CD4-positive, alpha-beta memory T cell (primary cell): ENCODE measurements around the gene GPX4. TPM values are rescaled to one million over a fixed set of nuclear protein-coding genes. Genes with fewer than 3 reads are reported as not detected.
"Not testable (repeated sequence)": the region's sequence is repeated elsewhere in the genome, so short reads cannot be mapped to it uniquely, and the experiment has no call there.

Experiments
- CTCF ChIA-PET: fragments of 350-600 bp; sonication (Branson Sonifier 250); formaldehyde crosslinking; loops from one replicate; lab custom pipeline; 2021; ENCODE audit warnings: inconsistent platforms; ENCODE audit not compliant: partially characterized antibody; lab: Charles Lee
- POLR2A ChIA-PET: fragments of 350-600 bp; sonication (Branson Sonifier 250); formaldehyde crosslinking; loops from one replicate; lab custom pipeline; 2021; ENCODE audit not compliant: partially characterized antibody; lab: Charles Lee
- DNase-seq, 5 donors: peaks; one replicate each; pipeline versions ENCODE4 v3.0.0 to v3.0.0-alpha.2; 2020 to 2022; ENCODE audit warnings: mixed read lengths in 1 of 5
- H3K27ac ChIP-seq: one replicate; pipeline ENCODE4 v1.7.0; 2013; ENCODE audit warnings: low read depth, low read length
- H3K27me3 ChIP-seq: 2 replicates; pipeline ENCODE4 v1.7.0; 2013; ENCODE audit warnings: mild to moderate bottlenecking, low read length, moderate library complexity; ENCODE audit not compliant: insufficient read depth
- H3K36me3 ChIP-seq: 2 replicates; pipeline ENCODE4 v1.7.0; 2013; ENCODE audit warnings: mild to moderate bottlenecking, low read length, moderate library complexity; ENCODE audit not compliant: insufficient read depth
- H3K4me1 ChIP-seq: 2 replicates; pipeline ENCODE4 v1.7.0; 2013; ENCODE audit warnings: mild to moderate bottlenecking, low read length, moderate library complexity; ENCODE audit not compliant: insufficient read depth
- H3K4me3 ChIP-seq, 2 donors: one replicate each; pipeline ENCODE4 v1.7.0; 2013; ENCODE audit warnings: low read length in 2 of 2, mild to moderate bottlenecking in 1 of 2
- H3K9me3 ChIP-seq, 2 donors: one replicate each; pipeline ENCODE4 v1.7.0; 2013; ENCODE audit warnings: low read length in 2 of 2, control low read depth in 1 of 2; ENCODE audit not compliant: control insufficient read depth in 1 of 2
- H3K27ac Mint-ChIP-seq, 7 donors: one replicate each; pipeline ENCODE4 v1.8.0; 2020 to 2021; ENCODE audit warnings: mixed read lengths in 7 of 7, mild to moderate bottlenecking in 6 of 7, inconsistent platforms in 3 of 7, moderate library complexity in 3 of 7
- H3K27me3 Mint-ChIP-seq, 2 donors: one replicate each; pipeline ENCODE4 v1.8.0; 2020 to 2021; ENCODE audit warnings: mixed read lengths in 2 of 2
- H3K36me3 Mint-ChIP-seq, 2 donors: one replicate each; pipeline ENCODE4 v1.8.0; 2020 to 2021; ENCODE audit warnings: mixed read lengths in 2 of 2, inconsistent platforms in 1 of 2, mild to moderate bottlenecking in 1 of 2
- H3K4me1 Mint-ChIP-seq, 4 donors: one replicate each; pipeline ENCODE4 v1.8.0; 2020 to 2021; ENCODE audit warnings: mixed read lengths in 4 of 4, mild to moderate bottlenecking in 1 of 4
- H3K4me3 Mint-ChIP-seq, 8 donors: one replicate each; pipeline ENCODE4 v1.8.0; 2020 to 2021; ENCODE audit warnings: mixed read lengths in 8 of 8, mild to moderate bottlenecking in 7 of 8, moderate library complexity in 6 of 8, inconsistent platforms in 3 of 8
- H3K9me3 Mint-ChIP-seq, 8 donors: one replicate each; pipeline ENCODE4 v1.8.0; 2020 to 2021; ENCODE audit warnings: mixed read lengths in 8 of 8, mild to moderate bottlenecking in 5 of 8, inconsistent platforms in 3 of 8, moderate library complexity in 1 of 8
- intact Hi-C: fragments of 100-400 bp; cut with micrococcal nuclease; formaldehyde crosslinking; loops from one replicate; pipeline ENCODE4 v1.15.1; 2023
- polyA plus RNA-seq, 2 donors: library from polyadenylated mRNA; unstranded; fragments of 300-500 nt; fragmentation: Illumina TruSeq; gene quantifications; one replicate each; pipeline ENCODE4 v1.2.3, GENCODE V29; 2021
- total RNA-seq, 2 experiments: library from RNA; stranded (reverse); gene quantifications; one replicate each; pipeline ENCODE4 v1.2.3, GENCODE V29; 2021

GPX4 gene
- total and polyA plus RNA-seq, 4 experiments from 2014 or later, result 210 to 406 (median 310) TPM

GRCh38 chr19:1113030-1113985, 9.5 kb downstream of the GPX4 start:
- Mint-ChIP-seq H3K9me3 (no peaks in the 10 kb centered on the region), H3K4me1 (no peaks in the 10 kb centered on the region), H3K27me3 (no peaks in the 10 kb centered on the region), H3K36me3 (peaks cover 0 to 17% of the 10 kb centered on the region in 2 donors), H3K4me3 (no peak overlapping the region), H3K27ac (peak overlapping the region in 4 of 7 donors; percentile 24 to 53 (median 42))
- peaks cover 6% of the 10 kb centered on the region for H3K4me1 ChIP-seq
- H3K9me3 ChIP-seq, result no peaks in the 10 kb centered on the region
- intact Hi-C loops, result loop anchor here (1.0 to 5.0 kb wide), 2 partner anchors 19 to 79 kb away; no protein-coding TSS in a partner anchor
- POLR2A ChIA-PET, result interaction anchor here (0.6 to 2.9 kb wide), 18 partner anchors 9 to 156 kb away, joined by 3 to 26 read pairs (median 5); partner anchors contain the start of genes ARHGAP45, CIRBP, GPX4 and POLR2E
- peaks cover 40% of the 10 kb centered on the region for H3K36me3 ChIP-seq
- H3K27ac ChIP-seq, result peak overlapping the region; percentile 35
- CTCF ChIA-PET, result interaction anchor here (0.7 to 2.8 kb wide), 18 partner anchors 10 to 180 kb away, joined by 3 to 45 read pairs (median 4); partner anchors contain the start of gene ARHGAP45
- no peak overlapping the region for H3K4me3 ChIP-seq
- peak; percentile 75 to 83 (median 77) for DNase-seq
- H3K27me3 ChIP-seq, result no peaks in the 10 kb centered on the region

GRCh38 chr19:1113986-1114483, 10.2 kb downstream of the GPX4 start:
- Histone ChIP-seq H3K4me1 (peaks cover 6% of the 10 kb centered on the region), H3K9me3 (no peaks in the 10 kb centered on the region), H3K36me3 (peaks cover 47% of the 10 kb centered on the region), H3K27ac (peak overlapping the region; percentile 35), H3K27me3 (no peaks in the 10 kb centered on the region), H3K4me3 (no peak overlapping the region)
- ChIA-PET POLR2A (interaction anchor here (0.5 to 2.9 kb wide), 15 partner anchors 10 to 155 kb away, joined by 3 to 26 read pairs (median 5); partner anchors contain the start of genes CIRBP, GPX4, POLR2E and SBNO2), CTCF (interaction anchor here (0.7 to 2.8 kb wide), 18 partner anchors 9 to 181 kb away, joined by 3 to 45 read pairs (median 4); partner anchors contain the start of gene ARHGAP45)
- Mint-ChIP-seq H3K36me3 (peaks cover 4 to 20% of the 10 kb centered on the region in 2 donors), H3K9me3 (no peaks in the 10 kb centered on the region), H3K27me3 (no peaks in the 10 kb centered on the region), H3K27ac (peak overlapping the region in 1 of 7 donors; percentile 43), H3K4me1 (no peaks in the 10 kb centered on the region), H3K4me3 (no peak overlapping the region)
- intact Hi-C loops, result loop anchor here (1.0 to 5.0 kb wide), 2 partner anchors 18 to 78 kb away; no protein-coding TSS in a partner anchor
- DNase-seq, result no peak

GRCh38 chr19:1114728-1115127, 10.9 kb downstream of the GPX4 start:
- Mint-ChIP-seq H3K27ac (peak overlapping the region in 5 of 7 donors; percentile 30 to 70 (median 53)), H3K36me3 (peaks cover 4 to 20% of the 10 kb centered on the region in 2 donors)
- H3K27me3 Mint-ChIP-seq, H3K27me3 ChIP-seq, H3K9me3 ChIP-seq, H3K4me1 Mint-ChIP-seq, H3K4me1 ChIP-seq, DNase-seq, H3K27ac ChIP-seq, H3K4me3 ChIP-seq, H3K9me3 Mint-ChIP-seq, H3K4me3 Mint-ChIP-seq: not testable (repeated sequence)
- CTCF ChIA-PET, result interaction anchor here (0.6 to 1.6 kb wide), 2 partner anchors 48 to 79 kb away, joined by 3 read pairs; partner anchors contain the start of gene ARHGAP45
- POLR2A ChIA-PET, result interaction anchor here (0.5 to 2.9 kb wide), 3 partner anchors 27 to 78 kb away, joined by 3 to 26 read pairs (median 10); no protein-coding TSS in a partner anchor
- intact Hi-C loops, result loop anchor here (5.0 kb wide), 1 partner anchor 78 kb away; no protein-coding TSS in a partner anchor
- H3K36me3 ChIP-seq, result peaks cover 52% of the 10 kb centered on the region

GRCh38 chr19:1115646-1116420, 12.0 kb downstream of the GPX4 start:
- H3K27me3 ChIP-seq, result no peaks in the 10 kb centered on the region
- no peak overlapping the region for H3K4me3 ChIP-seq
- intact Hi-C loops, result no loop called here
- H3K4me3 Mint-ChIP-seq, result no peak overlapping the region
- CTCF ChIA-PET, result interaction anchor here (0.6 kb wide), 1 partner anchor 71 kb away, joined by 3 read pairs; no protein-coding TSS in a partner anchor
- no peak for DNase-seq
- no peaks in the 10 kb centered on the region for H3K27me3 Mint-ChIP-seq
- H3K4me1 Mint-ChIP-seq, result no peaks in the 10 kb centered on the region
- peaks cover 6% of the 10 kb centered on the region for H3K4me1 ChIP-seq
- peaks cover 58% of the 10 kb centered on the region for H3K36me3 ChIP-seq
- peaks cover 10 to 19% of the 10 kb centered on the region in 2 donors for H3K36me3 Mint-ChIP-seq
- H3K9me3 ChIP-seq, result no peaks in the 10 kb centered on the region
- H3K27ac ChIP-seq, result no peak overlapping the region
- POLR2A ChIA-PET, result interaction anchor here (1.4 to 2.9 kb wide), 2 partner anchors 12 to 77 kb away, joined by 3 to 26 read pairs; partner anchors contain the start of gene GPX4
- no peak overlapping the region for H3K27ac Mint-ChIP-seq
- H3K9me3 Mint-ChIP-seq, result no peaks in the 10 kb centered on the region

- CTCF ChIA-PET, result no interaction called here
- no peaks in the 10 kb centered on the region for H3K9me3 Mint-ChIP-seq
- POLR2A ChIA-PET, result interaction anchor here (1.4 kb wide), 1 partner anchor 13 kb away, joined by 3 read pairs; the partner anchor contains the start of gene GPX4
- Histone ChIP-seq H3K36me3 (peaks cover 62% of the 10 kb centered on the region), H3K9me3 (no peaks in the 10 kb centered on the region), H3K27me3 (no peaks in the 10 kb centered on the region), H3K4me3 (no peak overlapping the region), H3K27ac (no peak overlapping the region), H3K4me1 (peaks cover 6% of the 10 kb centered on the region)
- no peaks in the 10 kb centered on the region for H3K27me3 Mint-ChIP-seq
- no peaks in the 10 kb centered on the region for H3K4me1 Mint-ChIP-seq
- intact Hi-C loops, result no loop called here
- no peak overlapping the region for H3K27ac Mint-ChIP-seq
- H3K4me3 Mint-ChIP-seq, result no peak overlapping the region
- DNase-seq, result no peak
- peaks cover 18 to 28% of the 10 kb centered on the region in 2 donors for H3K36me3 Mint-ChIP-seq
Measured at GRCh38 chr19:1116726-1117581, 13.2 kb downstream of the GPX4 start.

- Histone ChIP-seq H3K27me3 (no peaks in the 10 kb centered on the region), H3K27ac (no peak overlapping the region), H3K36me3 (peaks cover 65% of the 10 kb centered on the region), H3K4me1 (peaks cover 6% of the 10 kb centered on the region), H3K9me3 (no peaks in the 10 kb centered on the region), H3K4me3 (no peak overlapping the region)
- ChIA-PET CTCF (interaction anchor here (1.3 kb wide), 1 partner anchor 77 kb away, joined by 4 read pairs; no protein-coding TSS in a partner anchor), POLR2A (no interaction called here)
- Mint-ChIP-seq H3K27me3 (no peaks in the 10 kb centered on the region), H3K9me3 (no peaks in the 10 kb centered on the region), H3K4me3 (no peak overlapping the region), H3K27ac (no peak overlapping the region), H3K36me3 (peaks cover 18 to 30% of the 10 kb centered on the region in 2 donors), H3K4me1 (no peaks in the 10 kb centered on the region)
- no peak for DNase-seq
- intact Hi-C loops, result no loop called here
Measured at GRCh38 chr19:1117654-1118053, 13.9 kb downstream of the GPX4 start.
